ENCODE results near the gene JAK3.
"Not testable (repeated sequence)": the region's sequence is repeated elsewhere in the genome, so short reads cannot be mapped to it uniquely, and the experiment has no call there.

JAK3 gene

DNA sequence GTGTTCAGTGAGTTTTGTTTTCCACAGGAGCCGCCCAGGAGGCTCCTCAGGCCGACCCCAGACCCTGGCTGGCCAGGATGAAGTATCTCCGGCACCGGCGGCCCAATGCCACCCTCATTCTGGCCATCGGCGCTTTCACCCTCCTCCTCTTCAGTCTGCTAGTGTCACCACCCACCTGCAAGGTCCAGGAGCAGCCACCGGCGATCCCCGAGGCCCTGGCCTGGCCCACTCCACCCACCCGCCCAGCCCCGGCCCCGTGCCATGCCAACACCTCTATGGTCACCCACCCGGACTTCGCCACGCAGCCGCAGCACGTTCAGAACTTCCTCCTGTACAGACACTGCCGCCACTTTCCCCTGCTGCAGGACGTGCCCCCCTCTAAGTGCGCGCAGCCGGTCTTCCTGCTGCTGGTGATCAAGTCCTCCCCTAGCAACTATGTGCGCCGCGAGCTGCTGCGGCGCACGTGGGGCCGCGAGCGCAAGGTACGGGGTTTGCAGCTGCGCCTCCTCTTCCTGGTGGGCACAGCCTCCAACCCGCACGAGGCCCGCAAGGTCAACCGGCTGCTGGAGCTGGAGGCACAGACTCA lies 40.0 kb downstream of the JAK3 start:
- no peak for DNase-seq (ENCODE audit: low read depth in 1 of 2, low spot score in 1 of 2)

DNA sequence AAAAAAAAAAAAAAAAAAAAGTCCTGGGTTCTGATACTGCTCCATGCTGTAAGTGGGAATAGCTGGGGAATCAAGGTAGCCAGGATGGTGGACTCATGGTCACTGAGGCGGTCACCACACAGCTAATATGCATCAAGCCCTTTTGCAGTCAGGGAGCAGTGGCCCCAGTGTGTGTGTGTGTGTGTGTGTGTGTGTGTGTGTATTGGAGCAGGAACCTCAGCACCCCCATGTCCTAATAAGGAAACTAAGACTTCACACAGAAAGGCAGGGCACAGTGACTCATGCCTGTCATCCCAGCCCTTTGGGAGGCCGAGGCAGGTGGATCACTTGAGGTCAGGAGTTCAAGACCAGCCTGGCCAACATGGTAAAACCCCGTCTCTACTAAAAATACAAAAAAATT lies 40.8 kb downstream of the JAK3 start:
- no peak for DNase-seq (ENCODE audit: low read depth in 1 of 2, low spot score in 1 of 2)

DNA sequence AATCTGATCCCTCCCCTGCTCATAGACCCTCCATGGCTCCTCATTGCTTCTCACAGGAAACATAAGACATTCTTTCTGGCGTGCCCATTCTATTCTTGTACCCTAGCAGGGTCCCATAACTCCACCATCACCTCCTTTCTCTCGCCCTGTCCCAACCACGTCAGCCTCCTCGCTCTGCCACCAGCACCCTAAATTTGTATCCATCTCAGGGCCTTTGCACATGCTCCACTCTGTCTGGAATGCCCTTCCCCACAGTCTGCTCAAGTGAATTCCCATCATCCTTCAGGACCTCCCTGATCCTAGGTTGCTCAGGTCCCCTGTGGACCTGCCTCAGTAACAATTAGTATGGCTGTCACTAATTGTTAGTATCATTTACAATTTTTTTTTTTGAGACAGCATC lies 42.4 kb downstream of the JAK3 start:
- DNase-seq (ENCODE audit: low read depth in 1 of 2, low spot score in 1 of 2) = no peak

DNA sequence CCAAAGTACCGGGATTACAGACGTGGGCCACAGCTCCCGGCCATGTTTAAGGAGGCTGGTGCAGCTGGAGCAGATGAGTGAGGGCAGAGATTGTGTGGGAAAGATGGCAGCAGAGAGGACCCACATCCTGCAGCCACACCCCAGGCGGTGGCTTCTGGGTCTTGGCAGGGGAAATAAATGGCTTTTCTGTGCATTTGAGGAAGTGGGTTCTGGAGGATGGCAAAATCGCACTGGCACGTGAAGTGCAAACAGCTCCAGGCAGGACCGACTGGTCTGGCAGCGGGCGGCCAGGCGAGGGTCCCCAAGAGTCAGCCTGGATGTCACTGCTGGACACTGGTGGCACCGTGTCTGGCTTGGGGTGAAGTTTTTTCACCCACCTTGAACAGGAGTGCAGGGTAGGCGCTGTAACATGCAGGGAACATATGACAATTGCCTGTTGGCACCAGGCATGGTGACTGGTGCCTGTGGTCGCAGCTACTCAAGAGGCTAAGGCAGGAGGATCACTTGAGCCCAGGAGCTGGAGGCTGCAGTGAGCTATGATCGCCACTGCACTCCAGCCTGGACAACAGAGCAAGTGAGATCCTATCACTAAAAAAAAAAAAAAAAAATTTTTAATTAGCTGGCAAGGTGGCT lies 44.4 kb downstream of the JAK3 start:
- DNase-seq (ENCODE audit: low read depth in 1 of 2, low spot score in 1 of 2) = no peak

DNA sequence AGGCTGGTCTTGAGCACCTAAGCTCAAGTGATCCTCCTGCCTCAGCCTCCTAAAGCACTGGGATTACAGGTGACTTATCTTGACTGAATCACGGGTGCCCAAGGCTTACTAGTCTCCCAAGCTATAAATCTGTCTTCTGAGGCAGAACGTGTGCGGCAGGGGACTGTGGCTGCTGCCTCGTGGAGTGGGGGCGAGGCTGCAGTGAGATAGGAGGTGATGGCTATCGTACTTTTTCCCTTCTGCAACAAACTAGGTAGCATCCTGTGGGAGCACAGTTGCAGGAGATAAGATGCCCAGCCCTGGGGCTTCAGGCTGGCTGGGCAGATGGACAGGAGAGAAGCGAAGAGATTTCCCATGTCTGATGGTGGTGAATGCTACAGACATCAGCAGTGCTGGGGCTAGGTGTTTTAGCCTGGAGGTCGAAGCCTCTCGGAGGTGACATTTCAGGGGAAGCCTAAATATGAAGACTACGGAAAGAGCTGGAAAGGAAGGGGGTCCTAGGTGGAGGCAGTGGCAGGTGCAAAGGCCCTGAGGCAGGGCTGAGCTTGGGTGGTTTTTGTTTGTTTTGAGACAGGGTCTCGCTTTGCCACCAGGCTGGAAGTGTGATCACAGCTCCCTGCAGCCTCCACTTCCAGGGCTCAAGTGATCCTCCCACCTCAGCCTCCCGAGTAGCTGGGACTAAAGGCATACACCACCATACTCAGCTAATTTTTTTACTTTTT lies 45.5 kb downstream of the JAK3 start:
- DNase-seq (ENCODE audit: low read depth in 1 of 2, low spot score in 1 of 2) = no peak

DNA sequence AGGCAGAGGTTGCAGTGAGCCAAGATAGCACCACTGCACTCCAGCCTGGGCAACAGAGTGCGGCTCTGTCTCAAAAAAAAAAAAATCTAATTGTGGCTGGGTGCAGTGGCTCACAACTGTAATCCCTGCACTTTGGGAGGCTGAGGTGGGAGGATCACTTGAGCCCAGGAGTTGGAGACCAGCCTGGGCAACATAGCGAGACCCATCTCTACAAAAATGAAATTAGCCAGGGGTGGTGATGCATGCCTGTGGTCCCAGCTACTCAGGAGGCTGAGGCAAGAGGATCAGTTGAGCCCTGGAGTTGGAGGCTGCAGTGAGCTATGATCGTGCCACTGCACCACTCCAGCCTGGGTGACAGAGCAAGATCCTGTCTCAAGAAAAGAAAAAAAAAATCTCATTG lies 49.2 kb downstream of the JAK3 start:
- not testable (repeated sequence) for DNase-seq (ENCODE audit: low read depth in 1 of 2, low spot score in 1 of 2)

DNA sequence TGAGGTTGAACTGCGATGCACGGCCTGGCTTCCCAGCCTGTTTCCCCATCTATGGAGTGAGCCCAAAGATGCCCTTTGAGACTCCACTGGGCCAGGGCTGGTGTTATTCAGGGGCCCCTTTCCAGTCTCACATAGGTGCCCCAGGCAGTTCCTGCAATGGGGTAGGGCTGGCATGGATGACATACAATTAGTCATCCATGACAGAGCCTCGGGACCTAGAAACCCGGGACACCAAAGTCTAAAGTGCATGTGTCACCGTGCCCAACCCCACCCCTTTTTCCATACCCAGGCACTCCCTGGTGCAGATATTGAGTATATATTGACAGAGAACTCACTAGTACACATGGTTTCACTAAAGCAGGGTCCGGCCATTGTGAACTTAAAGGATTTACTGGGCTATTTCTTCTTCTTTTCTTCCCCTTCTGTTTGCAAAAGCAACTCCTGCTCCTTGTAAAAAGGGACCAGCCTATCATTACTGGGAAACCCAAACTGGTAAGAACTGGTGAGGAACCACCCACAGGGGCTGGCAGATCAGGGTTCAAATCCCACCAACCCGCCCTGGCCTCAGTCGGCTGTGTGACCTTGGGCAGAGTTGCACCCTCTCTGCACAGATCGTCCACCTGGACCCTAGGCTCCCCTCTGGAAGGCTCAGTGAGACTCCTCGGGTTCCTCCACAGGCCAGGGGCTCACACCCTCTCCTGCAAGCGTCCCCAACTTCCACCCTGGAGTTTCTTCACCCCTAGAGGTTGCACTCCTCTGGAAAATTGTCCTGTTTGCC lies 50.2 kb downstream of the JAK3 start:
- DNase-seq (ENCODE audit: low read depth in 1 of 2, low spot score in 1 of 2) = peak in 1 of 2 donors; percentile 53

DNA sequence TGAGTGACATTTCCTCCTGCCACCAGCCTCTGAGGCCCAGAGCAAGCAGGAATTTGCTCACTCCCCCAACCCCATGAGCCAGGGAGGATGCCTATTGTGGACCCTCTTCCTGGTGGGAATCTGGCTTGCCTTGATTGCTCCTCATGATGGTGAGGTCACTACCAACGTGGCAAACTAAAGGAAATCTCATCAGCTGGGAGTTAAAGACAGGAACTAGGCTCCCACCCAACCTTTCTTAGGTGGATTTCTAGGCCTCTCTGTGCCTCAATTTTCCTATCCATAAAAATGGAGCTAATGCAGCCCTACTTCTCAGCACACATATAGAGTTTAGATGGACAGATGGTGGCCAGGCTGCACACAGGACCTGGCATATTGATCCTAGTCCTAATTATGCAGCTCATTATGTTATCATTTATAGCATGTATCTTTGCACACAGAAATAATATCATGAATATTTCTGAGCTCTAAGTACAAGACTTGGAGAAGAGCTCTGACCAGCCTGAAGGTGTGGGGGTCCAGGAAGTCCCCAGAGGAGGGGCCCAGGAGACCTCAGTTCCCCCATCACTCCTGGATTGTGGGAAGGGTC lies 50.9 kb downstream of the JAK3 start:
- DNase-seq (ENCODE audit: low read depth in 1 of 2, low spot score in 1 of 2) = no peak

DNA sequence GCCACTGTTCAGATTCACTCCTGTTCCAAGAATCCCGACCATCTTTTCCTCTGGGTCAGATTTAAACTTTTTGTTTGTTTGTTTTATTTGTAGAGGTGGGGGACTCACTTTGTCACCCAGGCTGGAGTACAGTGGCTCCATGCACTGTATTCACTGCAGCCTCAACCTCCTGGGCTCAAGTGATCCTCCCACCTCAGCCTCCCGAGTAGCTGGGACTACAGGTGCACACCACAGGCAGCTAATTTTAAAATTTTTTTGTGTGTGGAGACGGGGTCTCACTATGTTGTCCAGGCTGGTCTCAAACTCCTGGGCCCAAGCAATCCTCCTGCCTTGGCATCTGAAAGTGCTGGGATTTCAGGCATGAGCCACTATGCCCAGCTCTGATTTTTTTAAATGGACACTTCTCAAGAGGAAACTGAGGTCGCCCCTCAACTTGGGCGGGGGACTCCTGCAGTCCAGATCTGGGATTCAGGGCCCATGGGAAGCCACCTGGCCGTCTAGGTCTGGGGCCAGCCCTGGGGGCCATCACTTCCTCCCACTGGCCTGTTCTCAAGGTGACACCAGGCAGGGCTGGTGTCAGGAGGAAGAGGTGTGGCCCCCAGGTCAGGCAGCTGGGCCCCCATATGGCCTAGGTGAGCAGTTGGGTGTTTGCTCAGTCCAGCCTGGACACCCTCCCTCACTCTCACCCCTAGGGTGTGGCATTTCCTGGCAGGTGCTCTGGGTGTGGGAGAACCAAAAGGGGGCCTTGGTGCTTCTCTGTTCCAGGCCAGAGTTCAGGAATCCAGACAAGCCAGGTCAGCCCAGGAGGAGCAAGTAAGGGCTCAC lies 51.6 kb downstream of the JAK3 start:
- no peak for DNase-seq (ENCODE audit: low read depth in 1 of 2, low spot score in 1 of 2)

DNA sequence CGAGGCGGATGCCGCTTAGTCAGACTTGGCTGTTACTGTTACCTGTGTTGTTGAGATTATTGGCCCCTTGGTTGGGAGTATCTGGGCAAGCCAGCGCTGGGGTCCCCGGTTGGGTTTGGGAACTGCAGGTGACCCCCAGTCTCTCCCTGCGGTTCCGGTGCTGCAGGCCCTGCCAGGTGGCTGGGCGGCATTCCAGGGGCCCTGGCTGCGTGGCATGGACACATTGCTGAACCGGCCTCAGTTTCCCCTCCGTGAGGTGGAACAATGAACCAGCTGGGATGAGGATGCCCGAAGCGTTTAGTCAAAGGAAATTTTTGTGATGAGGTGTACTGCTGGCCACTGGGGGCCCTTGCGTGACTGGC lies 52.3 kb downstream of the JAK3 start:
- no peak for DNase-seq (ENCODE audit: low read depth in 1 of 2, low spot score in 1 of 2)

DNA sequence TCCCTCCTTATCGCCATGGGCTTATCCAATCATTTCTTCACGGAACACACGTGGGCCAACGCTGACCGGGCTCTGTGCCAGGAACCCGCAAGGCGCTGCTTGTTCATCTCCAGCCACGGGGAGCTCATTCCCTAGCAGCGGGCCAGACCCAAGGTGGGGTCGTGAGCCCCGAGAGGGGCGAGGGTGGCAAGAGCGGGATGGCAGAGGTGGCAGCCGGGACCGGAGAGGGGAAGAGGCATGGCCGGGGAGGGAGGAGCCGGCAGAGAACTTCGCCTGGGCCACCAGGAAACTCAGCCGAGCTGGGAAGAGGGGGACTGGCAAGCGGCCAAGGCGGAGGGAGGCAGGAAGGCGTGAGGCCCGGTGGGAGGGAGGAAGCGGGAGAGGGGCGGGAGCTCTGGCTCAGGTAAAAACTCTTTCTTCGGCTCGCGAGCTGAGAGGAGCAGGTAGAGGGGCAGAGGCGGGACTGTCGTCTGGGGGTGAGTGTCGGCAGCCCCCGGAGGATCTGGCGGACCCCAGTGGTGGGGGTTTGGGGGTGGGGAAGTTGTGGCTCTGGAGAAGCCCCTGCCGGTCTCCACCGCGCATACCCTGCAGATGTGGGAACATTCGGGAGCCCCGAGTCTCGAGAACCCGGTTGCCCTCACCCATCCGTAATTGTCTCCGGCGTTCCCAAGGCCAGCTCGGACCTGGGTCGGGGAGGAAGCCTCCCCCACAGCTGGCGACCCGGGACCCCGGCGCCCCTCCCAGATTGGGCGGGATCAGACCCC lies 52.9 kb downstream of the JAK3 start, which contains the start of gene B3GNT3:
TSS of gene B3GNT3 (plus strand) at position 408 of the 764 bp plus-strand sequence. CDS start 12,670 bp downstream, outside the sequence.
- no peak for DNase-seq (ENCODE audit: low read depth in 1 of 2, low spot score in 1 of 2)

DNA sequence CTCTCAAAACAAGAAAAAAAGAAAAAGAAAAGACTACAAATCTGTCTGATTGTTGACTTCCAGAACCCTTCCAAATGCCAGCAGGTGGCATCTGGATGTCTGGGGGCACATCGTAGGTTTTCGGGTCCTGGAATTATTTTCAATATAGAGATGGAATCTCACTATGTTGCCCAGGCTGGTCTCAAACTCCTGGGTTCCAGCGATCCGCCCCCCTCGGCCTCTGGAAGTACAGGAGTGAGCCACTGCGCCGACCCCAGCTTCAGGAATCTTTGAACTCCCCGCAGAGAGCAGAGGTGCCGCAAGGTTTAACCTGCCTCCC lies 53.4 kb downstream of the JAK3 start:
- no peak for DNase-seq (ENCODE audit: low read depth in 1 of 2, low spot score in 1 of 2)

DNA sequence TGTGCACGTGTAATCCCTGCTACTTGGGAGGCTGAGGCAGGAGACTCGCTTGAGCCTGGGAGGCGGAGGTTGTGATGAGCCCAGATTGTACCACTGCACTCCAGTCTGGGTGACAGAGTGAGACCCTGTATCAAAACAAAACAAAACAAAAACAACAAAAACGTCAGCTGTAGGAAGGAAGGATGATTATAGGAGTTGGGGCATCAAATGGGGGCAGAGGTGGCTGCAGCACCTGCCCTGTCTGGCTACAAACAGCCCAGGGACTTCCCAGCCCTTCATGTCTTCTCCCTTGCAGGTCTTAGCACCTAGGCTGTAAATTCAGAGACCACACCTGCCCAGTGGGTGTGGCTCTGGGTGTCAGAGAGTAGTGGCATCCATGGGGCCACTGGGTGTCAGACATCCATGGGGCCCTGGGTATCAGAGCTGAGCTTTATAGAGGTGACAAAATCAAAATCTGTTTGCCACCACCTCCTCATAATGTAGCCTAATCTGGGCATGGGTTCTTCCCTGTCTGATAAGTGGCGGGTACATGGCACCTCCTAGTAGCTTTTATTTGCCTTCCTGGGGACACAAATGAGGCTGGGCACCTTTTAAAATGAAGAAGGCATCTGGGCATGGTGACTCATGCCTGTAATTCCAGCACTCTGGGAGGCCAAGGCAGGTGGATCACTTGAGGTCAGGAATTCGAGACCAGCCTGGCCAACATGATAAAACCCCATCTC lies 57.6 kb downstream of the JAK3 start:
- no peak for DNase-seq (ENCODE audit: low read depth in 1 of 2, low spot score in 1 of 2)

DNA sequence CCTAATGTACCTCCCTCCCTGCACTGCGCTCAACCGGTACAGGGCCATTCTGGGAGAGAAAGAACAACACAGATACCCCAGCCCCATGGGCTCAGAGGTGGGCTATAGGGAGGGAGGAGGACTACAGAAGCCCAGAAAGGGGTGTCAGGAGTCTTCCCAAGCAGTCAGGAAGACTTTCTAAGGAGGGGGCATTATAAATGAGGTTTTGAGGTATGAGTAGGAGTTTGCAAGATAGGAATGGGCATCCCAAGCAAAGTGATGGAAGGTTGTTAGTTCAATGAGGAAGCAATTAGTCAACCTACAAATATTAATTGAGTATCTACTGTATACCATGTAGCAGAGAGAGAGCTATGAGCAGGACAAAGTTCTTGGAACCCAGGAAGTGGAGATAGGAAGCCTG lies 59.1 kb downstream of the JAK3 start:
- DNase-seq (ENCODE audit: low read depth in 1 of 2, low spot score in 1 of 2) = no peak

DNA sequence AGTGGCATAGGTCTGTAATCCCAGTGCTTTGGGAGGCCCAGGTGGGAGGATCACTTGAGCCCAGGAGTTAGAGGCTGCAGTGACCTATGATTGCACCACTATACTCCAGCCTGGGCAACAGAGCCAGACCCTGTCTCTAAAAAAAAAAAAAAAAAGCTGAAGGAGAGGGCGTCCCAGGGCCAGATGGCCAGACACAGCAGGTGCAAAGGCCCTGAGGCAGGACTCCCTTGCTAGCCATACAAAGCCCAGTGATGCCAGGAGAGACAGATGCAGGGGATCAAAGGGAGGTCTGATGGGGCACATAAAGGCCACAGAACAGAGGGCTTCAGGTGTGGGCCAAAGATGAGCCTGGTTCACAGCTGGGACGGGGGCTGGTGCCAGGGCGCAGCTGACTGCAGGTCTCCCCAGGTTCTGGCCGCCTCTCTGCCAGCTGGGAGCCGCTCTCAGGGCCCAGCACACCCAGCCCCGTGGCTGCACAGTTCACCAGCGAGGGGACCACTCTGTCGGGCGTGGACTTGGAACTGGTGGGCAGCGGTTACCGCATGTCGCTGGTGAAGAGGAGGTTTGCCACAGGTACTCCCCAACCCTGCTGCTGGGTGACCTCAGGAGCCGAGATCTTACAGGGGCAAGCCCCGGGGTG lies 60.4 kb downstream of the JAK3 start:
- DNase-seq (ENCODE audit: low read depth in 1 of 2, low spot score in 1 of 2) = no peak

DNA sequence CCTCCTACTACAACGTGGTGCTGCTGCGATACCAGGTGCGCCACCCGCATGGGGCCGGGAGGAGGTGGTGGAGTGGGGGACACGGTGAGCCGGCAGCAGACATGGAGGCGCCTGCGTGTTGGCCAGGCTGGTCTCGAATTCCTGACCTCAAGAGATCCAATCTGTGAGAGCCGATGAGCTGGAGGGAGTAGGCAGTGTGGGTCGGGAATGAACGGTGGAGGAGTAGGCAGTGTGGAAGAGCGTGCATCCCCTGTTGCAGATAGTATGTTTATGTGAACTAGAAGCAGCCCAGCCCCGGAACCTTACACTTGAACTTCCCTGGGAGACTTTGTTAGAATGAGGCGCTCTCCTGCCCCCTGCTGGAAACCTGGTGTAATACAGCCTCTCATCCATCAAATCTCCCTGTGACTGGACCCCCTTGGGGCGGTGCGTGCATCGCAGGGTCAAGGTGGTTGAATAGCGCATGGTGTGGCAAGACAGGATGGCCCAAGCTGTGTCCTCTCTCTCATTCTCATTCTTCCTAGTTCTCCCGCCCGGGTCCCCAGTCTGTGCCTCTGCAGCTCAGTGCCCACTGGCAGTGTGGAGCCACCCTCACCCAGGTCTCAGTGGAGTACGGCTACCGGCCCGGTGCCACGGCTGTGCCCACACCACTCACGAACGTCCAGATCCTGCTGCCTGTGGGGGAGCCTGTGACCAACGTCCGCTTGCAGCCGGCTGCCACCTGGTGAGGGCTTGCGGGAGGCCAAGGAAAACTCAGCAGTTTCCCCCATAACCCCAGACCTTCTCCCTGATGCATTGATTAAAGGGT lies 63.4 kb downstream of the JAK3 start:
- DNase-seq (ENCODE audit: low read depth in 1 of 2, low spot score in 1 of 2) = peak; percentile 58 to 69

DNA sequence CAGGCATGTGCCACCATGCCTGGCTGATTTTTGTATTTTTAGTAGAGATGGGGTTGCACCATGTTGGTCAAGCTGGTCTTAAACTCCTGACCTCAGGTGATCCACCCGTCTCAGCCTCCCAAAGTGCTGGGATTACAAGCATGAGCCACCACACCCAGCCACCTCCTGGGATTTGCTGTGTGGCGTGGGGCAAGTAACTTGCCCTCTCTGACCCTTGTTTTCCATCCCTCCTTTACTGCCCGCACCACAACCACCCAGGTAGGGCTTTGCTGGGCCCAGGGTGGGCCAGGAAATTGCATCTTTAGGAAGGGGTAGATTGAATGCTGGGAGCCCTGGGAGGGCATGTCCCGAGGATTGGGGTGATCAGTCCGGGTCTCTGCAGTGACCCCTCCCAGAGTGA lies 64.1 kb downstream of the JAK3 start:
- not testable (repeated sequence) for DNase-seq (ENCODE audit: low read depth in 1 of 2, low spot score in 1 of 2)

DNA sequence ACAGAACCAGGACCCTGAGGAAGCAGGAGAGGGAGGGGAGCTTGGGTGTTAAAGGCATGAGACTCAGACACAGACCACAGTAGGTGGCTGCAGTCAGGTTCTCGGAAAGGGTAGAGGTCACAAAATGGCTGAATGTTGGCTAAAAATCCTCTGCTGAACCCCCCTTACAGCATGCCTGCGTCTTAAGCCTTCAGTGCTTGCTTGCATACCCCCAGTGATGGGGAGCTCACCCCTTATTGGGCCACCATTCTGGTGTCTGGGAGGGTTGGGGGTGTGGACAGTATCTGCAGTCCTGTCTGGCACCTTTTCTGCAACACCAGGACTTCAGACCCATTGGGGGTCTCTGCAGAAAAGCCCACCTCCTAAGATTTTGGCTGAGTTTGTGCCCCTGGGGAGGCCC lies 67.0 kb downstream of the JAK3 start:
- DNase-seq (ENCODE audit: low read depth in 1 of 2, low spot score in 1 of 2) = no peak
